ENCODE measurements around the gene HSPH1. TPM values are rescaled to one million over a fixed set of nuclear protein-coding genes. Genes with fewer than 3 reads are reported as not detected.

Gene HSPH1
- total RNA-seq, 1 experiment from 2014 or later, result 116 TPM

- no peaks in the 10 kb centered on the region for H3K9me3 ChIP-seq (ENCODE audit: control insufficient read depth in 1 of 2, insufficient read depth in 1 of 2, low read depth in 1 of 2, low read length in 2 of 2)
- H3K4me1 ChIP-seq (ENCODE audit: control insufficient read depth in 1 of 2, insufficient read depth in 2 of 2, low read length in 2 of 2), result peaks cover 22 to 27% of the 10 kb centered on the region in 2 experiments
- H2AFZ ChIP-seq (ENCODE audit: low read depth, low read length, poor library complexity, severe bottlenecking), result no peak overlapping the region
- no peaks in the 10 kb centered on the region for H3K79me2 ChIP-seq (ENCODE audit: insufficient read depth, low read length)
- peak overlapping the region; percentile 48 for H3K4me2 ChIP-seq (ENCODE audit: low read length)
- H3K27ac ChIP-seq (ENCODE audit: low read depth, low read length), result no peak overlapping the region
- TF ChIP-seq, protein P1, sequence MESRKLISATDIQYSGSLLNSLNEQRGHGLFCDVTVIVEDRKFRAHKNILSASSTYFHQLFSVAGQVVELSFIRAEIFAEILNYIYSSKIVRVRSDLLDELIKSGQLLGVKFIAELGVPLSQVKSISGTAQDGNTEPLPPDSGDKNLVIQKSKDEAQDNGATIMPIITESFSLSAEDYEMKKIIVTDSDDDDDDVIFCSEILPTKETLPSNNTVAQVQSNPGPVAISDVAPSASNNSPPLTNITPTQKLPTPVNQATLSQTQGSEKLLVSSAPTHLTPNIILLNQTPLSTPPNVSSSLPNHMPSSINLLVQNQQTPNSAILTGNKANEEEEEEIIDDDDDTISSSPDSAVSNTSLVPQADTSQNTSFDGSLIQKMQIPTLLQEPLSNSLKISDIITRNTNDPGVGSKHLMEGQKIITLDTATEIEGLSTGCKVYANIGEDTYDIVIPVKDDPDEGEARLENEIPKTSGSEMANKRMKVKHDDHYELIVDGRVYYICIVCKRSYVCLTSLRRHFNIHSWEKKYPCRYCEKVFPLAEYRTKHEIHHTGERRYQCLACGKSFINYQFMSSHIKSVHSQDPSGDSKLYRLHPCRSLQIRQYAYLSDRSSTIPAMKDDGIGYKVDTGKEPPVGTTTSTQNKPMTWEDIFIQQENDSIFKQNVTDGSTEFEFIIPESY (IDR thresholded peaks at IDR 0.05; ENCODE audit: extremely low read depth, insufficient replicate concordance, low read length), result no peak
- TF ChIP-seq FOSL1 (IDR thresholded peaks at IDR 0.05; ENCODE audit: low read depth), result peak; percentile 71
- TF ChIP-seq CBX3 (IDR thresholded peaks at IDR 0.05; ENCODE audit: low read depth), result peak; percentile 61; the same call in 1 of the 2 replicates
- TF ChIP-seq JUND (IDR thresholded peaks at IDR 0.05), result peak; percentile 69
- H3K9ac ChIP-seq (ENCODE audit: low read length), result no peak overlapping the region
- no peaks in the 10 kb centered on the region for H3K9me2 ChIP-seq (ENCODE audit: insufficient read depth)
- RAD21 ChIA-PET (ENCODE audit: low non-redundant PET in 1 of 2, low total read pairs in 2 of 2, uncharacterized antibody in 2 of 2, unreplicated experiment in 2 of 2), result no interaction called here
- POLR2A ChIA-PET, result no interaction called here
- DNase-seq (ENCODE audit: low read depth, low spot score) (peak; percentile 45), ATAC-seq (no peak)
- H3K27me3 ChIP-seq (ENCODE audit: insufficient read depth, low read length), result no peaks in the 10 kb centered on the region
- CTCF ChIA-PET, result no interaction called here
- no peaks in the 10 kb centered on the region for H4K20me1 ChIP-seq (ENCODE audit: insufficient read depth)
- no peaks in the 10 kb centered on the region for H3K36me3 ChIP-seq (ENCODE audit: control insufficient read depth in 1 of 2, insufficient read depth in 2 of 2, low read length in 2 of 2)
- intact Hi-C loops (cut with micrococcal nuclease), result no loop called here
- no peak overlapping the region for H3K4me3 ChIP-seq (replicated peaks in 1 of 2; ENCODE audit: low read depth in 1 of 2, low read length in 2 of 2)
- no TSS peak for BruUV-seq (replicated peaks)
Measured at GRCh38 chr13:31204592-31204991, 42.9 kb upstream of the HSPH1 start.

- Histone ChIP-seq H3K4me3 (replicated peaks in 1 of 2; ENCODE audit: low read depth in 1 of 2, low read length in 2 of 2) (peak overlapping the region in 1 of 2 experiments; percentile 66), H3K9me2 (ENCODE audit: insufficient read depth) (no peaks in the 10 kb centered on the region), H2AFZ (ENCODE audit: low read depth, low read length, poor library complexity, severe bottlenecking) (no peak overlapping the region), H3K36me3 (ENCODE audit: control insufficient read depth in 1 of 2, insufficient read depth in 2 of 2, low read length in 2 of 2) (no peaks in the 10 kb centered on the region), H3K4me1 (ENCODE audit: control insufficient read depth in 1 of 2, insufficient read depth in 2 of 2, low read length in 2 of 2) (peaks cover 19 to 31% of the 10 kb centered on the region in 2 experiments), H3K9ac (ENCODE audit: low read length) (peak overlapping the region; percentile 67; the same call in 1 of the 2 replicates), H4K20me1 (ENCODE audit: insufficient read depth) (no peaks in the 10 kb centered on the region), H3K27ac (ENCODE audit: low read depth, low read length) (peak overlapping the region; percentile 100; the same call in 1 of the 2 replicates), H3K4me2 (ENCODE audit: low read length) (peak overlapping the region; percentile 87), H3K9me3 (ENCODE audit: control insufficient read depth in 1 of 2, insufficient read depth in 1 of 2, low read depth in 1 of 2, low read length in 2 of 2) (no peaks in the 10 kb centered on the region), H3K27me3 (ENCODE audit: insufficient read depth, low read length) (no peaks in the 10 kb centered on the region), H3K79me2 (ENCODE audit: insufficient read depth, low read length) (no peaks in the 10 kb centered on the region)
- RAD21 ChIA-PET (ENCODE audit: low non-redundant PET in 1 of 2, low total read pairs in 2 of 2, uncharacterized antibody in 2 of 2, unreplicated experiment in 2 of 2), result no interaction called here
- no TSS peak for BruUV-seq (replicated peaks)
- no peak for ATAC-seq
- TF ChIP-seq EGR1 (IDR thresholded peaks at IDR 0.05; ENCODE audit: low read depth) (peak; percentile 48; the same call in 1 of the 2 replicates), CEBPB (IDR thresholded peaks at IDR 0.05; ENCODE audit: low read depth) (peak; percentile 53; the same call in 1 of the 2 replicates), RAD21 (IDR thresholded peaks at IDR 0.05; ENCODE audit: low read depth) (no peak)
- POLR2A ChIA-PET, result interaction anchor here (1.1 kb wide), 1 partner anchor 31 kb away, joined by 3 read pairs; no protein-coding TSS in a partner anchor
- CTCF ChIA-PET, result interaction anchor here (1.2 kb wide), 1 partner anchor 223 kb away, joined by 4 read pairs; no protein-coding TSS in a partner anchor
- intact Hi-C loops (cut with micrococcal nuclease), result no loop called here
- no peak for DNase-seq (ENCODE audit: low read depth, low spot score)
Measured at GRCh38 chr13:31201341-31202031, 39.8 kb upstream of the HSPH1 start.
